Stimulated activated CD8-positive, alpha-beta memory T cell treated with anti-CD3 and anti-CD28 coated beads, Interleukin-7, amount 100 ng/mL, for 1 hour (primary cell): ENCODE results near the gene HCN3.

Experiments
- DNase-seq, 2 donors: peaks; one replicate each; pipeline ENCODE4 v3.0.0-alpha.2; 2020; ENCODE audit warnings: low read depth in 2 of 2

Gene HCN3

GRCh38 chr1:155254228-155254713 lies 23.0 kb upstream of the HCN3 start:
- DNase-seq, result no peak

- DNase-seq, result no peak
These were observed 22.5 kb upstream of the HCN3 start for GRCh38 chr1:155254714-155255242.

GRCh38 chr1:155255243-155256007 lies 21.8 kb upstream of the HCN3 start, which contains the start of gene ENTREP3:
TSS of gene ENTREP3 (minus strand) at chr1:155255483. CDS start at chr1:155254877, 606 bp downstream.
- peak in 1 of 2 donors; percentile 47 for DNase-seq

- no peak for DNase-seq
These were observed 21.0 kb upstream of the HCN3 start for GRCh38 chr1:155256058-155256852.

GRCh38 chr1:155260276-155260675 lies 17.0 kb upstream of the HCN3 start:
- DNase-seq, result no peak

GRCh38 chr1:155261493-155261851 lies 15.8 kb upstream of the HCN3 start:
- DNase-seq, result no peak

GRCh38 chr1:155261852-155262673 lies 15.2 kb upstream of the HCN3 start, which contains the start of gene SCAMP3:
TSS of gene SCAMP3 (minus strand) at chr1:155262360. CDS start at chr1:155262151, 209 bp downstream.
- DNase-seq, result peak; percentile 67 to 76

GRCh38 chr1:155263067-155263466 lies 14.2 kb upstream of the HCN3 start:
- DNase-seq, result no peak

GRCh38 chr1:155266553-155266952 lies 10.7 kb upstream of the HCN3 start:
- no peak for DNase-seq

- no peak for DNase-seq
These were observed 9.9 kb upstream of the HCN3 start for GRCh38 chr1:155267373-155267772.

GRCh38 chr1:155268630-155269029 lies 8.6 kb upstream of the HCN3 start:
- DNase-seq, result no peak

- DNase-seq, result no peak
These were observed 7.9 kb upstream of the HCN3 start for GRCh38 chr1:155269381-155269780.

- DNase-seq, result no peak
These were observed 4.6 kb upstream of the HCN3 start for GRCh38 chr1:155272466-155273342.

GRCh38 chr1:155273343-155274245 lies 3.7 kb upstream of the HCN3 start, which contains the start of gene CLK2:
TSS of gene CLK2 (minus strand) at chr1:155273504. CDS start at chr1:155270977, 2,527 bp downstream.
- DNase-seq, result peak; percentile 88 to 90

- peak; percentile 47 to 48 for DNase-seq
These were observed 832 bp downstream of the HCN3 start for GRCh38 chr1:155277902-155278688.

- DNase-seq, result no peak
These were observed 1.5 kb downstream of the HCN3 start for GRCh38 chr1:155278689-155279160.

- DNase-seq, result no peak
These were observed 2.0 kb downstream of the HCN3 start for GRCh38 chr1:155279268-155279667.

- no peak for DNase-seq
These were observed 5.3 kb downstream of the HCN3 start for GRCh38 chr1:155282488-155283091.
